Measurements from ENCODE around the gene TRPM5.

TRPM5 gene

GRCh38 chr11:2477254-2477653, 32.9 kb upstream of the TRPM5 start:
- DNase-seq: no peak
- Histone ChIP-seq H3K36me3 (replicated peaks) (no peaks in the 10 kb centered on the region), H3K4me3 (ENCODE audit: low read depth, low read length) (no peak overlapping the region), H3K27ac (no peak overlapping the region), H3K27me3 (replicated peaks) (no peaks in the 10 kb centered on the region)
- TF ChIP-seq CTCF (IDR thresholded peaks at IDR 0.05; ENCODE audit: low read depth, low read length, missing control alignments): no peak
- in situ Hi-C loops (cut with HindIII; ENCODE audit: low pct_ligation_motif_present, low sequenced_read_pairs): no loop called here

GRCh38 chr11:2475136-2475918, 31.0 kb upstream of the TRPM5 start:
- no peaks in the 10 kb centered on the region for H3K27me3 ChIP-seq (replicated peaks)
- H3K36me3 ChIP-seq (replicated peaks): no peaks in the 10 kb centered on the region
- no peak for DNase-seq
- H3K27ac ChIP-seq: no peak overlapping the region
- in situ Hi-C loops (cut with HindIII; ENCODE audit: low pct_ligation_motif_present, low sequenced_read_pairs): no loop called here
- TF ChIP-seq CTCF (IDR thresholded peaks at IDR 0.05; ENCODE audit: low read depth, low read length, missing control alignments): no peak
- no peak overlapping the region for H3K4me3 ChIP-seq (ENCODE audit: low read depth, low read length)

GRCh38 chr11:2474059-2474901, 30.0 kb upstream of the TRPM5 start:
- in situ Hi-C loops (cut with HindIII; ENCODE audit: low pct_ligation_motif_present, low sequenced_read_pairs): no loop called here
- no peak for DNase-seq
- Histone ChIP-seq H3K36me3 (replicated peaks) (no peaks in the 10 kb centered on the region), H3K27me3 (replicated peaks) (no peaks in the 10 kb centered on the region), H3K4me3 (ENCODE audit: low read depth, low read length) (no peak overlapping the region), H3K27ac (no peak overlapping the region)
- no peak for TF ChIP-seq CTCF (IDR thresholded peaks at IDR 0.05; ENCODE audit: low read depth, low read length, missing control alignments)

- Histone ChIP-seq H3K4me3 (ENCODE audit: low read depth, low read length) (no peak overlapping the region), H3K27ac (no peak overlapping the region), H3K36me3 (replicated peaks) (no peaks in the 10 kb centered on the region), H3K27me3 (replicated peaks) (no peaks in the 10 kb centered on the region)
- no peak for DNase-seq
- TF ChIP-seq CTCF (IDR thresholded peaks at IDR 0.05; ENCODE audit: low read depth, low read length, missing control alignments): no peak
- in situ Hi-C loops (cut with HindIII; ENCODE audit: low pct_ligation_motif_present, low sequenced_read_pairs): no loop called here
These were observed 29.2 kb upstream of the TRPM5 start for GRCh38 chr11:2473361-2474058.

- Histone ChIP-seq H3K27ac (no peak overlapping the region), H3K4me3 (ENCODE audit: low read depth, low read length) (no peak overlapping the region), H3K36me3 (replicated peaks) (no peaks in the 10 kb centered on the region), H3K27me3 (replicated peaks) (no peaks in the 10 kb centered on the region)
- in situ Hi-C loops (cut with HindIII; ENCODE audit: low pct_ligation_motif_present, low sequenced_read_pairs): no loop called here
- TF ChIP-seq CTCF (IDR thresholded peaks at IDR 0.05; ENCODE audit: low read depth, low read length, missing control alignments): no peak
- DNase-seq: no peak
These were observed 28.3 kb upstream of the TRPM5 start for GRCh38 chr11:2472428-2473186.

Data from brain microvascular endothelial cell (primary cell).